Naive thymus-derived CD8-positive, alpha-beta T cell (primary cell): Measurements from ENCODE around the gene PRRT2. TPM values are rescaled to one million over a fixed set of nuclear protein-coding genes. Genes with fewer than 3 reads are reported as not detected.
"Not testable (repeated sequence)": the region's sequence is repeated elsewhere in the genome, so short reads cannot be mapped to it uniquely, and the experiment has no call there.

Source experiments
- ATAC-seq, 2 donors: fragments of 150-1000 bp; cut with Tn5 transposase in 1 of 2; sonication (Bioruptor Pico), chemical (Tn5 transposase) in 1 of 2; 1 replicate in 1 of 2; 2 replicates in 1 of 2; pipeline ENCODE4 v1.10.0; 2021; ENCODE audit warnings: mild to moderate bottlenecking in 2 of 2, moderate library complexity in 2 of 2
- POLR2A ChIA-PET: fragments of 350-600 bp; sonication (Branson Sonifier 250); formaldehyde crosslinking; loops from one replicate; lab custom pipeline; 2021; ENCODE audit warnings: antibody characterized with exemption; lab: Charles Lee
- DNase-seq, 10 donors: peaks; one replicate each; pipeline versions ENCODE4 v3.0.0 to v3.0.0-alpha.2; 2020 to 2022
- H3K27ac Mint-ChIP-seq, 10 donors: one replicate each; pipeline ENCODE4 v1.8.0; 2020 to 2022; ENCODE audit warnings: mild to moderate bottlenecking in 10 of 10, mixed read lengths in 10 of 10, moderate library complexity in 4 of 10, inconsistent platforms in 1 of 10
- H3K27me3 Mint-ChIP-seq, 5 donors: one replicate each; pipeline ENCODE4 v1.8.0; 2021 to 2022; ENCODE audit warnings: mixed read lengths in 5 of 5
- H3K36me3 Mint-ChIP-seq, 3 donors: one replicate each; pipeline ENCODE4 v1.8.0; 2020 to 2022; ENCODE audit warnings: mixed read lengths in 3 of 3, mild to moderate bottlenecking in 2 of 3, inconsistent platforms in 1 of 3
- H3K4me1 Mint-ChIP-seq, 4 donors: one replicate each; pipeline ENCODE4 v1.8.0; 2021 to 2022; ENCODE audit warnings: mixed read lengths in 4 of 4
- H3K4me3 Mint-ChIP-seq, 10 donors: one replicate each; pipeline ENCODE4 v1.8.0; 2020 to 2022; ENCODE audit warnings: mild to moderate bottlenecking in 10 of 10, mixed read lengths in 10 of 10, moderate library complexity in 6 of 10, inconsistent platforms in 1 of 10
- H3K9me3 Mint-ChIP-seq, 9 donors: one replicate each; pipeline ENCODE4 v1.8.0; 2020 to 2022; ENCODE audit warnings: mixed read lengths in 9 of 9, mild to moderate bottlenecking in 3 of 9, inconsistent platforms in 1 of 9, moderate library complexity in 1 of 9
- polyA plus RNA-seq, 3 donors: library from polyadenylated mRNA; unstranded; fragments of 300-500 nt; fragmentation: Illumina TruSeq; gene quantifications; one replicate each; pipeline ENCODE4 v1.2.3, GENCODE V29; 2021
- total RNA-seq, 8 experiments: library from RNA in 2 of 8; stranded (reverse) in 2 of 8; gene quantifications; one replicate each; pipeline ENCODE4 v1.2.3 and lab custom pipeline; 2021 to 2026

The PRRT2 gene
- total RNA-seq (1 to 10 TPM; 1.5 to 1.6 TPM), polyA plus RNA-seq (under 1 TPM in 2 of 3 donors, not detected in 1; 0.14 to 0.21 TPM), total RNA-seq (lab: John Stamatoyannopoulos, UW) (0.19 to 1.3 (median 0.77) reads per million in 6 experiments)

GRCh38 chr16:29811896-29812665, at the start of gene PRRT2:
Gene PRRT2, plus strand, starts transcription at chr16:29812193. Its CDS starts 862 bp downstream, at chr16:29813055.
- Mint-ChIP-seq H3K9me3 (no peaks in the 10 kb centered on the region), H3K4me1 (peaks cover 33 to 91% (median 67%) of the 10 kb centered on the region in 4 donors), H3K27me3 (peaks cover 0 to 1% (median 0%) of the 10 kb centered on the region in 5 donors), H3K4me3 (peak within 1 kb of the TSS; percentile 80 to 95 (median 88)), H3K27ac (peak within 1 kb of the TSS; percentile 83 to 98 (median 93)), H3K36me3 (peaks cover 0 to 19% (median 4%) of the 10 kb centered on the region in 3 donors)
- POLR2A ChIA-PET = interaction anchor here (0.6 to 11.2 kb wide), 11 partner anchors 7 to 253 kb away, joined by 3 to 204 read pairs (median 5); partner anchors contain the start of genes ALDOA, CDIPT, KIF22 and MVP
- ATAC-seq = no peak
- peak in 7 of 10 donors; percentile 33 to 77 (median 35) for DNase-seq

DNA sequence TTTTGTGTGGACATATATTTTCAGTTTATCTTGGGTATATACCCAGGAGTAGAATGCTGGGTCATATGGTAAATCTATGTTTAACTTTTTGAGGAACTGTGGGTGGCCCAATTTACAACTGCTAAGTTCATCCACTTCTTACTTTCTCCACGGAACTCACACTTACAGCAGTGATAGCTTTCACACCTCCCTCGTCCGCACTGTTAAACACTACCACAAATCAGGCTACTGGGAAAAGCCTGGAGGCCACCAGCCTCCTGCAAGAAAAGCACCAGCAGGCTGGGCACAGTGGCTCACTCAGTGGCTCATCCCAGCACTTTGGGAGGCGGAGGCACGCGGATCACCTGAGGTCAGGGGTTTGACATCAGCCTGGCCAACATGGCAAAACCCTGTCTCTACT, 48.7 kb upstream of the PRRT2 start:
- H3K4me3 Mint-ChIP-seq = no peak overlapping the region
- POLR2A ChIA-PET = interaction anchor here (0.5 to 0.6 kb wide), 2 partner anchors 9 to 38 kb away, joined by 3 to 6 read pairs; no protein-coding TSS in a partner anchor
- DNase-seq = no peak
- H3K36me3 Mint-ChIP-seq = no peaks in the 10 kb centered on the region
- H3K27ac Mint-ChIP-seq = peak overlapping the region in 2 of 10 donors; percentile 41 to 43
- peaks cover 15 to 22% (median 17%) of the 10 kb centered on the region in 4 donors for H3K4me1 Mint-ChIP-seq
- ATAC-seq = no peak
- no peaks in the 10 kb centered on the region for H3K9me3 Mint-ChIP-seq
- no peaks in the 10 kb centered on the region for H3K27me3 Mint-ChIP-seq

DNA sequence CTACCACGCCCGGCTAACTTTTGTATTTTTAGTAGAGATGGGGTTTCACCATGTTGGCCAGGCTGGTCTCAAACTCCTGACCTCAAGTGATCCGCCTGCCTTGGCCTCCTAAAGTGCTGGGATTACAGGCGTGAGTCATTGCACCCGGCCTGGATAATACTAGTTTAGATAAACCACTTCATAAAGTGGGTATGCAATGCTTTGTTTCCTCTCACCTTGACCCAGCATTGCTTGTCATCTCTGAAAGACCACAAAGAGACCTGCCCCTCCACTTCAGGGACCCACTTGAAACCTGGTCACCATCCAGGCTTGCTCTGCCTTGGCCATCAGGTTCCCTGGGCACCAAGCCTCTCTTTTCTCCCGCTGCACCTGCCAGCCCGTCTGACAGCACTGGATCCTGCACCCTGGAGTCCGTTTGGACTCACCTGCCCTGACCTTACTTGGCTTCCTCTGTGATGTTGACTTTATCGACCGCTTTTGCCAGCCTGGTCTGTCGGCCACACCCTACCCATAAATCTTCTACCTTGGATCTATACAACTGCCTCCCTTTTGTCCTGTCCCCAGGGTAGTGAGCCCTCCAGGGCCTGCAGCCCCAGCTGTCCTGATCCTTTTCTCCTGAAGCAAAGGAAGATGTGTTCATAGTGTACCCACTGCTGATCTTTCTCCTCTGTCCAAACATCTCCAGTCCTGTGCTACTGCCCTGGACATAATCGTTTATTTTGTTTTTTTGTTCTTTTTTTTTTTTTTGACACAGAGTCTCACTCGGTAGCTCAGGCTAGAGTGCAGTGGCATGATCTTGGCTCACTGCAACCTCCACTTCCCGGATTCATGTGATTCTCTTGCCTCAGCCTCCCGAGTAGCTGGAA, 46.6 kb upstream of the PRRT2 start:
- Mint-ChIP-seq H3K4me3 (no peak overlapping the region), H3K9me3 (no peaks in the 10 kb centered on the region), H3K27me3 (no peaks in the 10 kb centered on the region), H3K27ac (peak overlapping the region in 1 of 10 donors; percentile 88), H3K36me3 (no peaks in the 10 kb centered on the region), H3K4me1 (peaks cover 10 to 21% (median 18%) of the 10 kb centered on the region in 4 donors)
- no peak for ATAC-seq
- POLR2A ChIA-PET = interaction anchor here (0.6 kb wide), 2 partner anchors 28 to 50 kb away, joined by 3 read pairs; no protein-coding TSS in a partner anchor
- no peak for DNase-seq

- H3K4me3 Mint-ChIP-seq = no peak overlapping the region
- H3K36me3 Mint-ChIP-seq = no peaks in the 10 kb centered on the region
- DNase-seq (no peak), ATAC-seq (no peak)
- no peaks in the 10 kb centered on the region for H3K27me3 Mint-ChIP-seq
- no peaks in the 10 kb centered on the region for H3K9me3 Mint-ChIP-seq
- H3K4me1 Mint-ChIP-seq = peaks cover 10 to 18% (median 16%) of the 10 kb centered on the region in 4 donors
- POLR2A ChIA-PET = interaction anchor here (0.7 kb wide), 1 partner anchor 9 kb away, joined by 4 read pairs; no protein-coding TSS in a partner anchor
- peak overlapping the region in 1 of 10 donors; percentile 60 for H3K27ac Mint-ChIP-seq
Observed at GRCh38 chr16:29766571-29766970, 45.4 kb upstream of the PRRT2 start.

- Mint-ChIP-seq H3K27ac (peak overlapping the region in 2 of 10 donors; percentile 7 to 53), H3K36me3 (no peaks in the 10 kb centered on the region), H3K9me3 (no peaks in the 10 kb centered on the region), H3K4me1 (peaks cover 10 to 18% (median 16%) of the 10 kb centered on the region in 4 donors), H3K4me3 (no peak overlapping the region), H3K27me3 (no peaks in the 10 kb centered on the region)
- POLR2A ChIA-PET = interaction anchor here (0.7 kb wide), 1 partner anchor 9 kb away, joined by 4 read pairs; no protein-coding TSS in a partner anchor
- ATAC-seq = no peak
- DNase-seq = no peak
Observed at GRCh38 chr16:29767062-29767461, 44.9 kb upstream of the PRRT2 start.

DNA sequence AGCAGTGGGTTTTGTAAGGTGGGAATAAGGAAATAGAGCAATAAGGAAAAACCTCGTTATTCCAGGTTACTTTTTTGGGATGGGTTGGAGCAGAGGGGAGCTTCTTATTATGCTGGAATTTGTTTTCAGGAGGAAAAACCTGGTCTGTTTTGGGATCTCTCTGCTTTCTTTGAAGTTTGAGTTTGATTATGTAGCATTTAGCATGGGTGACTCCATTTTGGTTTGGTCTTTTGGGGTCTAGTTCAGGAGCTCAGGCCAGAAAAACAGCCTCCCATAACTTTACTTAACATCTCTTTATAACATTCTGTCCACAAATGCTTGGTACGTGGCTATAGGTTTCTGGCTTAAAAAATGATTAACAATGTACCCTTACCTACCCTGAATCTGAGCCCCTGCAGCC, 42.5 kb upstream of the PRRT2 start:
- H3K4me3 Mint-ChIP-seq = no peak overlapping the region
- peaks cover 7 to 26% (median 20%) of the 10 kb centered on the region in 4 donors for H3K4me1 Mint-ChIP-seq
- no peaks in the 10 kb centered on the region for H3K9me3 Mint-ChIP-seq
- H3K27me3 Mint-ChIP-seq = no peaks in the 10 kb centered on the region
- H3K27ac Mint-ChIP-seq = peak overlapping the region in 2 of 10 donors; percentile 60 to 79
- no peak for ATAC-seq
- no peaks in the 10 kb centered on the region for H3K36me3 Mint-ChIP-seq
- no peak for DNase-seq
- POLR2A ChIA-PET = interaction anchor here (0.6 to 0.7 kb wide), 2 partner anchors 12 to 160 kb away, joined by 3 to 4 read pairs; no protein-coding TSS in a partner anchor

GRCh38 chr16:29770250-29770929, 41.6 kb upstream of the PRRT2 start:
- DNase-seq (no peak), ATAC-seq (no peak)
- peaks cover 4 to 30% (median 21%) of the 10 kb centered on the region in 4 donors for H3K4me1 Mint-ChIP-seq
- H3K9me3 Mint-ChIP-seq = no peaks in the 10 kb centered on the region
- H3K27ac Mint-ChIP-seq = peak overlapping the region in 6 of 10 donors; percentile 3 to 79 (median 47)
- no peaks in the 10 kb centered on the region for H3K27me3 Mint-ChIP-seq
- H3K4me3 Mint-ChIP-seq = no peak overlapping the region
- H3K36me3 Mint-ChIP-seq = no peaks in the 10 kb centered on the region
- POLR2A ChIA-PET = interaction anchor here (0.7 to 1.1 kb wide), 2 partner anchors 13 to 20 kb away, joined by 3 to 4 read pairs; partner anchors contain the start of gene KIF22

- POLR2A ChIA-PET = interaction anchor here (0.6 to 1.3 kb wide), 4 partner anchors 18 to 107 kb away, joined by 3 read pairs; partner anchors contain the start of gene KIF22
- not testable (repeated sequence) for DNase-seq, H3K9me3 Mint-ChIP-seq, H3K36me3 Mint-ChIP-seq, H3K27me3 Mint-ChIP-seq, H3K4me3 Mint-ChIP-seq, ATAC-seq
- Mint-ChIP-seq H3K27ac (peak overlapping the region in 1 of 10 donors; percentile 89), H3K4me1 (peaks cover 5 to 35% (median 20%) of the 10 kb centered on the region in 4 donors)
Observed at GRCh38 chr16:29772330-29772729, 39.7 kb upstream of the PRRT2 start.

GRCh38 chr16:29774730-29775129, 37.3 kb upstream of the PRRT2 start:
- Mint-ChIP-seq H3K4me1 (peaks cover 5 to 52% (median 23%) of the 10 kb centered on the region in 4 donors), H3K27ac (peak overlapping the region in 1 of 10 donors; percentile 57), H3K36me3 (no peaks in the 10 kb centered on the region), H3K9me3 (no peaks in the 10 kb centered on the region), H3K4me3 (no peak overlapping the region), H3K27me3 (no peaks in the 10 kb centered on the region)
- POLR2A ChIA-PET = interaction anchor here (0.7 to 0.8 kb wide), 2 partner anchors 15 to 35 kb away, joined by 3 to 5 read pairs; no protein-coding TSS in a partner anchor
- DNase-seq (no peak), ATAC-seq (no peak)

GRCh38 chr16:29775742-29776408, 36.1 kb upstream of the PRRT2 start:
- POLR2A ChIA-PET = interaction anchor here (0.6 kb wide), 1 partner anchor 9 kb away, joined by 4 read pairs; no protein-coding TSS in a partner anchor
- no peaks in the 10 kb centered on the region for H3K36me3 Mint-ChIP-seq
- ATAC-seq (no peak), DNase-seq (no peak)
- H3K27me3 Mint-ChIP-seq = no peaks in the 10 kb centered on the region
- H3K27ac Mint-ChIP-seq = peak overlapping the region in 1 of 10 donors; percentile 93
- no peak overlapping the region for H3K4me3 Mint-ChIP-seq
- H3K9me3 Mint-ChIP-seq = no peaks in the 10 kb centered on the region
- peaks cover 5 to 54% (median 20%) of the 10 kb centered on the region in 4 donors for H3K4me1 Mint-ChIP-seq
